ENCODE results near the gene SERPINC1.
"Not testable (repeated sequence)": the region's sequence is repeated elsewhere in the genome, so short reads cannot be mapped to it uniquely, and the experiment has no call there.

Gene SERPINC1

GRCh38 chr1:173888749-173889148, 28.4 kb downstream of the SERPINC1 start:
- no peak for DNase-seq

- no peak for DNase-seq
These were observed 29.5 kb downstream of the SERPINC1 start for GRCh38 chr1:173887627-173888026.

DNA sequence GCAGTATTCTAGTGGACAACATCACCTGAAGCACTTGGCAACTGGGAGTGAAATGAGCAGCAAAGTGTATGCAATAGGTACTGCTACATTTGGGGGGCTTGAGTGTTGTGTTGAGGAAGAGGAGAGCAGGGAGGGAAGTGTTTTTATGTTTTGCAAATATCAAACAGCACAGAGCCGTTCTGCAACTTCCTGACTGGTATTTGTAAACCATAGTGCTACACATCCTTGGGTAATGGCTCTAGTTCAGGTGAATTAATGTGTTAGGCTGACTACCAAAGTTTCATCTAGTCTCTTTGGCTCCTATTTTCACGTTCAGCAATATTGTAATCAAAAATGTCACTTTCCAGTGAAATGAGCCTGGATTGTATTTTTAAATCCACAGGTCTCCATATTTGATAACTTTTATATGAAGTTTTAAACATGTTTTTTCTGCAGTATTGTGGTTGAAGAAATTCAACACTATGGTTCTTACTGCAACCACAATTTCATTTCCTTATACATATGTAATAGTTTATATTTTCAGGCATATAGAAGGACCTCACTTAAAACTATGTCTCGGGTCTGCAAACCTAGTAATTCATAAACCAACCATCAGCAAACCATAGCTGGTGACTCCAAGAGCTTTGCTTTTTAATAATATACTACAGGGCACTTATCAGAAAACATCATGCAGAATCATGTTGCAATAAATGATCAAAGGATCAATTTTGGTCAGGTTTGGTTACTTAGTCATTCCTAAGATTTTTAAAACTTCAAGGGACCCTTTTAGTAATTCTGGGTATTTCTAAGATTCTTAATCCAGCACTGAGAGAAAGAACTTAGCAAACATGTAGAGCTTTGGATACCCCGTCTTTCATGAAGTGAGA, 30.1 kb downstream of the SERPINC1 start:
- no peak for DNase-seq

DNA sequence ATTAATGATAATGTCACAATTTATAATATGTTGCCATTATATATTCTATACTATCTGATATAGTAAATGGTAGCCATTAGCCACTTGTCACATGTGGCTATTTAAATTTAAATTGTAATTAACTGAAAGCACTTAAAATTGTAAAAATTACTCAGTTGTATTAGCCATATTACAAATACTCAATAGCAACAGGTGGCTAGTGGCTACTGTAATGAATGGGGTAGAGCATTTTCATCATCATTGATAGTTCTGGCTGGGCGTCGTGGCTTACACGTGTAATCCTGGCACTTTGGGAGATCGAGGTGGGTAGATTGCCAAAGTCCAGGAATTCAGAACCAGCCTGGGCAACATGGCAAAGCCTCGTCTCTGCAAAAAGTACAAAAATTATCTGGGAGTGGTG, 32.4 kb downstream of the SERPINC1 start:
- DNase-seq, result no peak

- not testable (repeated sequence) for DNase-seq
These were observed 36.0 kb downstream of the SERPINC1 start for GRCh38 chr1:173881117-173881516.

DNA sequence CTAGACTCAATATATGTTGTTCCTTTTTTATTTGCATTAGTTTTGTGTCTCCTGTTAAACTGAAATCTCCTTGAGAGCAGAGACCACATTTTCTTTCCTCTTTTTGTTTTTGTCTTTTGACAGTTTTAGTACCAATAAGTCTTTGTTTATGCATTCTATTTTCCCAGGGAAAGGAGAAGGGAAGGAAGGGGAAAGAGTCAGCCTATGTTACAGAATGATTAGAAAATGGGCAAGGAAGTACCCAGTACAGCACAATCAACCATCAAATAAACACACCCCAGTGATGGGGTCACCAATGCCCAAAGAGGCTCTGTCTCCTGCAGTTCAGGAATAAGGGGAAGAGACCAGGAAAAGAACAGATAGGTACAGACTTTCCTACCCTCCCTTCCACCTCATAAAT, 38.9 kb downstream of the SERPINC1 start:
- DNase-seq, result no peak

DNA sequence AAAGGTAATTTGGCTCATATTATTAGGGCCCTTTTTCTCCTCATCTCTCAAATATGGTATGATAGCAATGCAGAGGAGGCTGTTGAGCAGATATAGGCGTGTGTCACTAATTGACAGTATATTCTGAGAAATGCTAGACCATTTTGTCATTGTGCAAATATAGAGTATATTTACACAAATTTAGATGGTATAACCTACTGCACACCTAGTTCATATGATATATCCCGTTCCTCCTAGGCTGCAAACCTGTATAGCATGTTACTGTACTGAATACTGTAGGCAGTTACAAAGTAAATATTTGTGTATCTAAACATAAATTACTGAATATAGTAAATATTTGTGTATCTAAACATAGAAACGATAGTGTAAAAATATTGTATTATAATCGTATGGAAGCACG, 40.4 kb downstream of the SERPINC1 start:
- no peak for DNase-seq

DNA sequence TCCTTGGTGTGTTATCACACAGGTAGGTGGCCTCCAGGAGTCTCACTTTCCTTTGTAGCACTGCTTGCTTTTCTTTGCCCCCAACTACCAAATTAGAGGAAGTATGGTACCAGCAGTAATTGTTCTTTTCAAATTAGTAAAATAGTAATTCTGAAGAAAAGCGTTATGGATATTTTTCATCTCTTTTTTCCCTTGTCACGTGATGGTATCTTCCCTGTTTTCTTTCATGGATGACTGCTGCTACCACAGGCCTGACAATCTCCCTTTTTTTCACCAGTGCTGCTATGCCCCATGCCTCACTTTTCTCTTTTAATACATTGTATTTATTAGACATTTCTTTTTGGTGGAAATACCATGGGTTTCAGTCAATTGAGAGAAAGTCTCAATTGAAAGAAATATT, 45.6 kb downstream of the SERPINC1 start:
- no peak for DNase-seq

DNA sequence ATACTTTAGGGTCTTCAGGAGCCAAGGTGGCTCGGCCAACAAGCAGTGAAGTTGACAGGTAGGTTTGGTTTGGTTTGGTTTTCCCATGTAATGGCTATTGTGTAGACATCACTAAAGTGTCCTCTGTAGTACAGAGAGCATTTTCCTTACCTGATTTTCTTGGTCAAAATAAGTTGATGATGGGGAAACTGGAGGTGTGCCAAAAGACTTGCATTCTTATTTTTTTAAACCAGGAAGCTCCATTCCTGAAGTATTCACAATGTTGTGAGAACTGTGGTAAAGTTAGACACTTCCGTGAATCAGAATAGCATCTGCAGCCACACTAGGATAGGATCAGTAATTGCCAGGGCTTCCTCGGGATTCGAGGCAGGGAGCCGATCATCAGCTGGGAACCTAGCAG, 46.0 kb downstream of the SERPINC1 start:
- DNase-seq, result no peak

GRCh38 chr1:173870252-173871075, 46.7 kb downstream of the SERPINC1 start:
- peak; percentile 51 for DNase-seq

GRCh38 chr1:173869021-173869359, 48.1 kb downstream of the SERPINC1 start:
- DNase-seq, result no peak

DNA sequence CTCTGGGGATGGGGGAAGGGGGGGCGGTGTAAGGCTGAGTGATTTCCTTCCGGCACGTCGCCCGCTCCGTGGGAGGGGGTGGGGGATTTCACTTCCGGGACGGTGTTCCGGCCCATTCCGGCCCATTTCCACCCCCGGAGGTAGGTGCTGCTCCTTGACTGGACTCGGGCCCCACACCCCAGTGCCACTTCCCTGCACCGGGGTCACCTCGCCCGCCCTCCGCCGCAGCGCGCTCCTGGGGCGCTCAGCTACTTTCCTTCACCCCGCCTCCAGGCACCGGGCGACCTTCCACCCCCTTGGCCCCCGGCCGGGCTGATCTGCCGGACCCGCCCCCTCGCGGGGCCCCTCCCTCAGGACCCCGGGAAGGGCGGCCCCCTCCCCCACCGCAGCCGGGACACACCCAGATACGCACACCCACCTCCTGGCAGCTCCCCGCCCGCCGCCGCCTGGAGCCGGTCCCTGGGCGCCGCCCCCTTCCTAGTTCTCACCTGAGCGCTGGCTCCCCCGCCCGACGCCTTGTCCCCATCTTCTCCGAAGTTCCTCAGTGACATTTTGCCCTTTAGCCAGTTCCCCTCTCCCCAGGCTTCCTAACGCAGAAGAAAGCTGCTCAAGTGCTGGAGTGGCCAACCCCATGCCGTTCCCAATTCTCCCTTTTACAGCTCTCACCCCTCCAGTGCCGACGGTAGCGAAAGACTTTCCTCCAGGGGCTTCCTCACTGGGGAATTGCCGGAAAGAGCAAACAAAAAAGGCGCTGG, 48.7 kb downstream of the SERPINC1 start, which contains the start of gene ZBTB37:
Gene ZBTB37, plus strand, starts transcription at position 115 of the 755 bp plus-strand sequence. CDS start 1,846 bp downstream, outside the sequence.
- peak; percentile 93 for DNase-seq

- peak; percentile 100 for DNase-seq
These were observed 49.3 kb downstream of the SERPINC1 start, which contains the start of gene GAS5 for GRCh38 chr1:173867753-173868265. TSS of gene GAS5 (minus strand) at chr1:173867989.

DNA sequence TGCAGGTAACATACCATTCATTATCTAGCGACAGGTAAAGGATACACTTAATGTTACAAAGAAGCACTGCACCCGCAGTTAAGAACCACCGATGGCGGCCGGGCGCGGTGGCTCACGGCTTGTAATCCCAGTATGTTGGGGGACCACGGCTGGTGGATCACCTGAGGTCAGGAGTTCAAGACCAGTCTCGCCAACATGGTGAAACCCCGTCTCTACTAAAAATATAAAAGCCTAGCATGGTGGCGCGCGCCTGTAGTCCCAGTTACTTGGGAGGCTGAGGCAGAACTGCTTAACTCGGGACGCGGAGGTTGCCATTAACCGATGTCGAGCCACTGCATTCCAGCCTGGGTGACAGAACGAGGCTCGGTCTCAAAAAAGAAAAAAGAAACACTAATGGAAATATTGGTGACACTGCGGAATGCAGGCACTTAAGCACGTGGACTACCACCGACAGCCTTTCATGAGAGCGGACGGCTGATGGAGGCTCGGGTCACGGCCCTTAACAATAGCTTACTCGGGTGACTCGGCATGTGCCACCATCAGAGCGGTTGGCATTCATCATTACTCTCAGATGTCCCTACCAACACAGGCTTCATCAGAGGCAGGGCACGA, 49.9 kb downstream of the SERPINC1 start:
- no peak for DNase-seq

GRCh38 chr1:173866413-173867115, 50.6 kb downstream of the SERPINC1 start:
- no peak for DNase-seq

GRCh38 chr1:173865468-173866164, 51.5 kb downstream of the SERPINC1 start:
- no peak for DNase-seq

DNA sequence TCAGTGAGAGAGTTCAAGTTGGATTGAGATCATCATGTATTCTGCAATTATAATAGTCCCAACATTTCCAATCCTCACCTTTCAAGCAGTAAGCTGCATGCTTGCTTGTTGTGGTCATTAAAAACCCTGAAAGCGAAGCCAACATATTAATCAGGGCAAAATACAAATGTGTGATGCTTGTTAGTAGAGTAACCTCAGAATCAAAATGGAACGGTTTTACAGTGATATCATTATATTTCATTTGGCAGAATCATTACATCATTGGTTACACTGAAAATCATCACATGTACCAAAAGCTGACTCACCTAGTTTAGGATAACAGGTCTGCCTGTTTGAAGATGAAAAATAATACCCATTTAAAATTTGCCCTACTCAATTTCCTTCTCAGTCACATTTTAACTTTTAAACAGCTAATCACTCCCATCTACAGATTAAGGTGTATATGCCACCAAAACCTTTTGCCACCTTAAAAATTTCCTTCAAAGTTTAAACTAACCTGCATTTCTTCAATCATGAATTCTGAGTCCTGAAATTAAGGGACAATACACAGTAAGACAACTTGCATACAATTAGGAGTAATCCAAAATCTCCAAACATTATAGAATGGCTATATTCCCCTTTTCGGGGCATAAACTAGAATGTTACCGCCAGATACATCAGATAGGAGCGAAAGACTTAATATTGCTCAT, 52.8 kb downstream of the SERPINC1 start:
- no peak for DNase-seq

- DNase-seq, result no peak
These were observed 53.6 kb downstream of the SERPINC1 start for GRCh38 chr1:173863224-173864161.

DNA sequence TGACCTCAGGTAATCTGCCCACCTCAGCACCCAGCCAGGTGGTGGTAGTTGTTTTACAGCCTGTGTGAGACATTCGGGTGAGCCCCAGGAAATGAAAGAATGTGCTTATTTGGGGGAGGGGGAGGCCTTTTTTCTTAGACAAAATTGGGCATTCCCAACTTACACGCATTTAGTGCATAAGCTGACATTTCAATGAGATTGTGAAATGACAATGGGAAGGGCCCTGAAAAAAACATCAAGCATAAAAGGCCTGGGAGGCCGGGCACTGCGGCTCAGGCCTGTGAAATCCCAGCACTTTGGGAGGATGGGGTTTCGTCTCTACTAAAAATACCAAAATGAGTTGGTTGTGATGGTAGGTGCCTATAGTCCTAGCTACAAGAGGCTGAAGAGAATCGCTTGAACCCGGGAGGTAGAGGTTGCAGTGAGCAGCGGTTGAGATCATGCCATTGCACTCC, 54.3 kb downstream of the SERPINC1 start:
- DNase-seq, result no peak

Measured in CD4-positive, alpha-beta T cell treated with Interleukin-10 for 1 hour (primary cell).